GM12874 (cell line): ENCODE data around the gene ZNF747.

Experiments used
- TF ChIP-seq, protein P1 (sequence below): IDR thresholded peaks from 2 replicates; pipeline ENCODE4 v1.5.1; 2011; ENCODE audit warnings: low read depth, mild to moderate bottlenecking, control low read depth, low read length, moderate library complexity; ENCODE audit not compliant: insufficient read depth

Gene ZNF747

DNA sequence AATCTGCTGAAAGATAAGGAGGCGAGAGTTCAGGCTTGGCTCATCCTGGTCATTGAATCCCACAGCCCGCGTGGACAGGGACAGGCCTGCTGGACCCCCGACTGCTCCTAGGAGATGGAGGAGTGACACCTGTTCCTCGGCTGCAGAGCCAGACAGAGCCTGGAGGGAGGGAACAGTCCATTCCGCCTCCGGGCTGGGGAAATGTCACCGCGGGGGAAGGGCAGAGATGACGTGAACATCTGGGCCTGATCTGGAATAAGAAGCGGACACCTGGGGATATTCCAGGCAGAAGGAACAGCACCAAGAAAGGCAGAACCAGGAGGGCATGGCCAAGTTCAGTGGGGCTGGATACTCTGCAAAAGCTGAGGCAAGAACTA, 1.5 kb downstream of the ZNF747 start:
- TF ChIP-seq, protein P1, sequence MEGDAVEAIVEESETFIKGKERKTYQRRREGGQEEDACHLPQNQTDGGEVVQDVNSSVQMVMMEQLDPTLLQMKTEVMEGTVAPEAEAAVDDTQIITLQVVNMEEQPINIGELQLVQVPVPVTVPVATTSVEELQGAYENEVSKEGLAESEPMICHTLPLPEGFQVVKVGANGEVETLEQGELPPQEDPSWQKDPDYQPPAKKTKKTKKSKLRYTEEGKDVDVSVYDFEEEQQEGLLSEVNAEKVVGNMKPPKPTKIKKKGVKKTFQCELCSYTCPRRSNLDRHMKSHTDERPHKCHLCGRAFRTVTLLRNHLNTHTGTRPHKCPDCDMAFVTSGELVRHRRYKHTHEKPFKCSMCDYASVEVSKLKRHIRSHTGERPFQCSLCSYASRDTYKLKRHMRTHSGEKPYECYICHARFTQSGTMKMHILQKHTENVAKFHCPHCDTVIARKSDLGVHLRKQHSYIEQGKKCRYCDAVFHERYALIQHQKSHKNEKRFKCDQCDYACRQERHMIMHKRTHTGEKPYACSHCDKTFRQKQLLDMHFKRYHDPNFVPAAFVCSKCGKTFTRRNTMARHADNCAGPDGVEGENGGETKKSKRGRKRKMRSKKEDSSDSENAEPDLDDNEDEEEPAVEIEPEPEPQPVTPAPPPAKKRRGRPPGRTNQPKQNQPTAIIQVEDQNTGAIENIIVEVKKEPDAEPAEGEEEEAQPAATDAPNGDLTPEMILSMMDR = no peak

DNA sequence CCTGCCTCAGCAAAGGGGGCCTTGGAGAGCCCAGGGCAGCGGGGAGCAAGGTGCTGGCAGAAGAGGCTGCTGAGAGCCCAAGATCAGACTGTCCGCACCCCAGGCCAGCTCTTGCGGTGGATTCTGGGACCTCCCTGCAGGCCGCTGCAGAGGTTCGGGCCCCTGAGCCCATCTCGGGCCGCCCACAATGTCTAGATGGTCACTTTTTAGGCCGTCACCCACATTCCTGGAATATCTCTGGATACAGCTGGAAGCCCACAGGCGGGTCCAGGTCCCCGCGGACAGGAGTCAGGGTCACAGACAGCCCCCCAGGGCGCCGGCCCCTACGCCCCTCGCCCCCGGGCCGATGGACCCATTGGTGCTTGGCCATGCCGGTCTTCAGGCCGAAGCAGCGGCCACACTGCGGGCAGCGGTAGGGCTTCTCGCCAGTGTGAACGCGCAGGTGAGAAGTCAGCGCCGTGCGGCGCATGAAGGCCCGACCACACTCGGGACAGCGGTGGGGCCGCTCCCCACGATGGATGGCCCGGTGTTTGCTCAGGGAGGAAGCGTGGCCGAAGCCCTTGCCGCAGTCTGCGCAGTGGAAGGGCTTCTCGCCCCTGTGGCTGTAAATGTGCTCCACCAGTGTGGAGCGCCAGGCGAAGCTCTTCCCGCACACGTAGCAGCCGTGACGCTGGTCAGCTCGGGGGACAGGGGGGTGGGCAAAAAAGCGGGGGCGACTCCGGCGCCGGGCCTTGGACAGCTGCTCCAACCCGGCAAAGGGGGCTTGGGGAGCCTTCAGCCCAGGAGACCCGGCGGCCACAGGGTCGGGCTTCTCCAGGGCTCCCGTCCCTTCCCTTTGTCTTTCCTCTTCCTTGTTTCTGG, 2.1 kb downstream of the ZNF747 start:
- TF ChIP-seq, protein P1 = no peak

DNA sequence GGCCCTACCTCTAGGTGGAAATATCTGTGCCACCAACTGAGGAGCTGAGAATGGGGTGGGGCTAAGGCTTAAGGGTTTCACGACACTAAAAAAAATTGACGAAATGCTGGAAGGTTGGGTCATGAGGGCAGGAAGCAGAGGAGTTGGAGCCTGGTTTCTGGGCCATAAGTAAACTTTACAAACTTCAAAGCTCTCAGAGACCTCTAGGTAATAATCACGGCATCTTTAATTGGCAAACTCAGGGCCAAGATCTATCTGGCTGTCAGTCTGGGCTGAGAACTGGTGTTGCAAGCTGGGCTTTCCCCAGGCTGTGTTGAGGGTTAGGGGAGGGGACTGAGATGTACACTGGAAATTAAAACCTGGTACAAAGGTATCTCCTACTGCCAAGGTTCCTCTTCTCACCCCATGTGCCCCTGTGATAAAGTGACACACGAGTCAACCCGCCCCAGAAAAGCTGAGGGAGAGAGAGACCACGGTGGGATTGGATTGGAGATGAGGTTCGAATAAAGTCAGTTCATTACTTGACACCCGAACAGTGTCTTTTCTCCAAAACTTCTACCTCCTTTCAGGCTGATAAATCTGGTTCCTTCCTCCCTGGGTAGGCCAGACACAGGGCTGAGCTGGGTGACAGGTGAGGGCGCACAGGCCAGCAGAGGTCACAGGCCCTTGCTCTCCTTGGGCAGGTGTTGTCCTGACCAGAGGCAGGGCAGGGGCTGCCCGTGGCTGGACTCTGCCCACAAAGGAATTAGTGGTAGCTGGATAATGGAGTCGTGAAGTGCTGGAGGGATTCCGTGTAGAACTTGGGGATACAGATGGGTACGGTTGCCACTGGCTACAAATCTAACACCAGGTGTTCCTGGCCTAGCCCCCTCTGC, 4.3 kb downstream of the ZNF747 start:
- TF ChIP-seq, protein P1 = no peak

DNA sequence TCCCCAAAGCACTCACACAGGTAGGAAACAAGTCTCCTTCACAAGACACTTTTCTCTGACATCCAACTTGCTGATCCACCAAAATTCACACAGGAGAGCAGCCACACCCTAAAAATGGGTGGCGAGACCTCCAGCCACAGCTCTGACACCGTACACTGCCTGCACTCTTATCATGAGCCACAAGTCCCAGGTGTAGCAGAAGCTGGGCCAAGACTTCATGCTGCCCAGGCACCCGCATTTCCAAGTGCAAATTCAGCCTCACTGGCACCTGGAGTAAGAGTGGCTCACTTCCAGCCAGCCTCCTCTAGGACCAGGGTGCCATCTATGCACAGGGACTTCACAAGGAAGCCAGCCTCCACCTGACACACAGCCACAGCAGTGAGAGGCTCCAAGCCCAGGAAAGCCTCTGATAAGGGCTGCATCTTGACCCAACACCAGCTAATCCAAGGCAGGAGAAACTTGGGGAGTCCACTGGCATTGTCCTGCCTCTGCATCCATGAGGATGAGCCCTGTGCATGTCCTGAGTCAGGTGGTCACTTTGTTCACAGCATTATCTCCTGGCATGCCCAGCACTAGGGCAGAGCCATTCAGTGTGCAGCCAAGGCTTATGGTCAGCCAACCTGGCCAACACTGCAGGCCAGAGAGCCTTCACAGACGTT, 5.7 kb downstream of the ZNF747 start:
- TF ChIP-seq, protein P1 = no peak

DNA sequence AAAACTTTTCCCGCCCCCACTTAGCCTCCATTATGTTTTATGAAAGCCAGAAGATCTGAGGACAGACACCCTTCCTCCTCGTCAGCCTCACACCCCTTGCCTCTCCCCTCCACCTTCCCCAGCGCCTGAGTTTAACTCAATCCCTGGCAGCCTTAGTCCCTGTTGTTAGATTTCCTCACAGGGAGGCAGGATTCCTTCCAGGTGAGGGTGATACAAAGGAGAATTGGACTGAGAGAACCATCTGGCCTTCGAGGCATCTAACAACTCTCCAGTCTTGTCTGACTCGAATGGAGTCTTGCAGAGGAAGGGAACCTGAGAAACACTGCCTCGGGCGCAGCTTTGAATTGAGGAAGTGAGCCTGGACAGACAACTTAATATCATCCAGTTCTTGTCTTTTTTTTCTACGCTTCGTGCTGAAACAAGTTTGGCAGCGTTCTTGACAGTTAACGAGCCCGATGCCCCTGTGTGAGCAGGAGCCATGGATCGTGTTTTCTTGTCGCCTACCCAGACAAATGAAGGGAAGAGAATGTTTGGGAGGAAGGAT, 7.0 kb downstream of the ZNF747 start:
- TF ChIP-seq, protein P1 = no peak

DNA sequence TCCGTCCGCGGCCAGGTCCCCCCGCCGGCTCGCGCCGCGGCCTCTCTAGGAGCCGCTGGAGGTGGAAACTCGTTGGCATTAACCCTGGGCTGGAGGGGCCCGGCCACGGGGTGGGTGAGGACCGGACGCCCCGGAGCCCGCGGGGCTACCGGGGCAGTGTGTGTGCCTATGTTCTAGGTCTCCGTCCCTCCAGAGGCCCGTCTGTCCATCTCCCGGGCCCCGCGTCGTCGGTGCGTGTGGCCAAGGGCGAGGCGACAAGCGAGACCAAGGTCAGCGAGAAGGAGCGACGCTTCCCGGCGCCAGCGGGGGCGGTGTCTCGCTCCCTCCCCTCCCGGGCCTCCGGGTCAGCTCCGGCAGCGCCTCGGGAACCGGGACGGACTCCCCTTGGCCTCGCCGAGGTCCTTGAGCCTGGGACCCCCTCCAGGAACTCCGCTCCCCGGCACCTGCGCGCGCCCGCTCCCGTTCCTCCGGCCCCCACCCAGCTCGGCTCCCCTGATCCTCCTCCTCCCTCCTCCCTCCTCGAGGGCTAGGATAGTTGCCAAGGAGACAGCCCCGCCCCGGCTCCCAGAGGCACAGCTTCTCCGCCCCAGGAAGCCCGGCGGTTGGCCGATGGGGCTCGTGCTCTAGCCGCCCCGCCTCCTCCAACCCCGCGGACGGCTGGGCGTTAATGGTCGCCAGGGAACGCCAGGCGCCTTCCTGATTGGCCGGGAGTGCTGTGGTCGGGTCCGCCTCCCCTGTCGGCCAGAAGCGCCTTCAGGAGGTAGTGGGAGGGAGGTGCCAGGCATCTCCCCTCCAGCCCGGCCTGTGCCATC, 7.6 kb downstream of the ZNF747 start:
- TF ChIP-seq, protein P1 = peak; percentile 57
